Measurements from ENCODE around the gene MAPK1IP1L. TPM values are rescaled to one million over a fixed set of nuclear protein-coding genes. Genes with fewer than 3 reads are reported as not detected.
"Not testable (repeated sequence)": the region's sequence is repeated elsewhere in the genome, so short reads cannot be mapped to it uniquely, and the experiment has no call there.

MAPK1IP1L gene
- total RNA-seq, 2 experiments from 2014 or later, result 85.5 to 89.1 TPM

DNA sequence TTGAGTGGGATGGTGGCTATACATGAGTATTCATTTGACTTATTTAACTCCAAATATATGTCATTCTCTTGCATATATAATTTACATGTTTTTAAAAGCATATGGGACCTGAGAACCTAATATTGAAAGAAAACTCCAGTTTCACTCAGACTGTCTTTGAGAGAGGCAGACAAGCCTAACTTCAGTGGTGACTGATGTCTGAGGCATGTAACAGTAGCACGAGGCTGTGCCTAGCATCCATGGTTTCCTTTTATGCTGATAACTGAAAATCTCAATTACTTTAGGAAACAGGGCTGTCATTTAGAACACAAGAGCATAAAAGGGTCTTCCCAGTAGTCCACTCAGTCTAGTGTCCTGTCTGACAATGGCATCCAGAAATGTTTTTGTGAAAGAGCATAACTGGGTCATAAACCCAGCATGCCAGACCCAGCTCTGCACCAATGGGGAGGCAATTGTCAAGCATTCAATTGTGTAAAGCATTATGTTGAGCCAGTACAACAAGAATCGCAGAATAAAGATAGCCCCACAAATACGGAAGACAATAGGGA lies 24.3 kb downstream of the MAPK1IP1L start:
- H3K27ac Mint-ChIP-seq, result no peak overlapping the region
- H3K36me3 Mint-ChIP-seq, result no peaks in the 10 kb centered on the region
- POLR2A ChIA-PET, result no interaction called here
- no peak overlapping the region for H3K4me3 Mint-ChIP-seq
- DNase-seq, result no peak
- intact Hi-C loops (cut with micrococcal nuclease), result loop anchor here (2.0 to 10.0 kb wide), 2 partner anchors 23 to 199 kb away; partner anchors contain the start of gene FBXO34
- CTCF ChIA-PET, result interaction anchor here (1.2 kb wide), 1 partner anchor 24 kb away, joined by 5 read pairs; the partner anchor contains the start of gene MAPK1IP1L
- peaks cover 43% of the 10 kb centered on the region for H3K4me1 Mint-ChIP-seq (ENCODE audit: low read depth)
- no peaks in the 10 kb centered on the region for H3K27me3 Mint-ChIP-seq
- H3K9me3 Mint-ChIP-seq, result no peaks in the 10 kb centered on the region

DNA sequence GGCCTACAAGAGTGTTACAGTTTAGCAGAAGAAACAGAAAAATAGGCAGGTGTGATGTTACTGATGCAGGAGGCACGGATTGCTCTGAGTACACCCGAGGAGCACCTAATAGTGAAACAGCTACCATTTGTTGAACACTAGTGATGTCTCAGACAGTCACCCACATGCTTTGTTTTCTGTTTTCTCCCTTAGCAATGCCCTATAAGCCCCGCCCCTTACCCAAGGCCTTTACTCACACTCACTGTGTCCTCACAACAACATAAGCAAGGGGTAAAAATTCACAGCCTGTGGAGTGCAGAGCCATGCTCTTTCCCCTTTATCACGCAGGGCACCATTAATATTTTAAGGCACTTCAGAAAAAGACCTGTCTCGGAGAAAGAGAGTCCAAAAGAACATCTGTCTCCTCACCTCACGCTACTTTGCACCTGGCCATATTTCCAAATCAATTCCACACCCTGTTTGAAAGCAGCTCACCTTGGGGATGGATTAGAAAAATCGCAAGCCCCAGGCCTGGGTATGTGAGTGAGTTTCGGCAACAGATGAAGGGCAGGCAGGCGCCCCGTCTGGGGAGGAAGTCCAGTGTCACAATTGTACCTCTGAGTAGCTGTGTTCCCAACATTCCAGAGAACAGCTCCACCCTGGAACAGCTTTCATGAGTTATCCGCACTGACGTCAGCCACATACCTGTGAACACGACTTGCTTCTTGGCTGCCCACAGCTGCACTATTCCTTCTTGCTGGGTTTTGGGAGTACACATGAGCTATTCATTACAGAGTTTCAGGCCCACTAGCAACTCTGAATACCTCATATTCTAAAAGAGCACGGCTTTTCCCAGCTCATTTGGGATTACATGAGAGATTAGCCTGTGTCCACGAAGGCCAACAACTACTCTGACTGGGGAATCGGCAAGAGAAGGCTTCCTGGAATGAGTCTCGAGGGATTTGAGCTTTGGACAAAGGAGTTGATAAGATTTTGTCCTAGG lies 26.0 kb downstream of the MAPK1IP1L start:
- H3K36me3 Mint-ChIP-seq, result no peaks in the 10 kb centered on the region
- H3K9me3 Mint-ChIP-seq, result no peaks in the 10 kb centered on the region
- peak; percentile 56 for DNase-seq
- ChIA-PET POLR2A (interaction anchor here (0.6 to 1.6 kb wide), 3 partner anchors 26 to 470 kb away, joined by 3 to 5 read pairs (median 3); partner anchors contain the start of gene MAPK1IP1L), CTCF (interaction anchor here (0.6 to 1.8 kb wide), 3 partner anchors 26 to 113 kb away, joined by 3 to 11 read pairs (median 3); partner anchors contain the start of genes DLGAP5 and MAPK1IP1L)
- no peaks in the 10 kb centered on the region for H3K27me3 Mint-ChIP-seq
- intact Hi-C loops (cut with micrococcal nuclease), result loop anchor here (10.0 kb wide), 1 partner anchor 197 kb away; the partner anchor contains the start of gene FBXO34
- H3K27ac Mint-ChIP-seq, result no peak overlapping the region
- peaks cover 27% of the 10 kb centered on the region for H3K4me1 Mint-ChIP-seq (ENCODE audit: low read depth)
- no peak overlapping the region for H3K4me3 Mint-ChIP-seq

GRCh38 chr14:55079961-55080360 lies 28.5 kb downstream of the MAPK1IP1L start:
- intact Hi-C loops (cut with micrococcal nuclease), result loop anchor here (10.0 kb wide), 1 partner anchor 195 kb away; the partner anchor contains the start of gene FBXO34
- DNase-seq, H3K27me3 Mint-ChIP-seq, H3K4me3 Mint-ChIP-seq, POLR2A ChIA-PET, H3K36me3 Mint-ChIP-seq, H3K9me3 Mint-ChIP-seq, H3K27ac Mint-ChIP-seq: not testable (repeated sequence)
- CTCF ChIA-PET, result interaction anchor here (0.9 to 1.5 kb wide), 3 partner anchors 8 to 79 kb away, joined by 3 to 5 read pairs (median 3); no protein-coding TSS in a partner anchor
- H3K4me1 Mint-ChIP-seq (ENCODE audit: low read depth), result peaks cover 12% of the 10 kb centered on the region

DNA sequence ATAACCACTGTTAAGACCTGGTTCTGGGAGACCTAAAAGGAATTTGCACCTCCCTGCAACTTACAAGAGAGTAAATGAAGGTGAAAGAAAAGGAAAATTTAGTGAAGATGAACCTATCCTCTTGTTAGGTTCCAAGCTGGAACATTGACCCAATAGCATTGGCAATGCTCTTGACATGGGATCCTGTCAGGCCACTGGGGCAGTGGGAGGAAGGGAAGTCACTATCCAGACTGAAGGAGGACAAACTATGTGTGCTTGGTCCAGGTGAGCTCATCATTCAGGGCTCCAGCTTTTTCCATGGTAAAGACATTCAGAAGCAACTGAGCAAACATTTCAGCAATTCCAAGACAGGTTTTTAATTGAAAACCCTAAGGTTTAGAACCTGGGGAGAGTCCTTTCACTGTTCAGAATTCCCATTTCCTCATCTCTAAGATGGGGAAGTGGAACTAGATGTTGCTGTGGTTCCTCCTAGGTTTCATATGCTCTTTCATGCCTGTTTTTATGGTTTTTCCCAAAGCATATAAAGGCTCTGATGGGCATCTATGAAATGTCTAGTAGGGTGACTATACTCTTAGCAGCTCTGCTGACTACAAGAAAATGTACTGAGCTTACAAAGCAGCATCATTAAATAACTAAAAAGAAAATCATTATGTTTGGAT lies 33.1 kb downstream of the MAPK1IP1L start:
- POLR2A ChIA-PET, result no interaction called here
- CTCF ChIA-PET, result no interaction called here
- intact Hi-C loops (cut with micrococcal nuclease), result loop anchor here (5.0 kb wide), 2 partner anchors 43 to 348 kb away; partner anchors contain the start of gene LGALS3
- H3K27me3 Mint-ChIP-seq, result no peaks in the 10 kb centered on the region
- H3K4me3 Mint-ChIP-seq, result no peak overlapping the region
- H3K36me3 Mint-ChIP-seq, result no peaks in the 10 kb centered on the region
- H3K9me3 Mint-ChIP-seq, result no peaks in the 10 kb centered on the region
- no peak for DNase-seq
- peaks cover 2% of the 10 kb centered on the region for H3K4me1 Mint-ChIP-seq (ENCODE audit: low read depth)
- H3K27ac Mint-ChIP-seq, result no peak overlapping the region

GRCh38 chr14:55085060-55085660 lies 33.7 kb downstream of the MAPK1IP1L start:
- no peaks in the 10 kb centered on the region for H3K9me3 Mint-ChIP-seq
- no peak for DNase-seq
- H3K27me3 Mint-ChIP-seq, result no peaks in the 10 kb centered on the region
- intact Hi-C loops (cut with micrococcal nuclease), result loop anchor here (5.0 kb wide), 2 partner anchors 42 to 347 kb away; partner anchors contain the start of gene LGALS3
- peaks cover 3% of the 10 kb centered on the region for H3K4me1 Mint-ChIP-seq (ENCODE audit: low read depth)
- POLR2A ChIA-PET, result no interaction called here
- CTCF ChIA-PET, result no interaction called here
- no peak overlapping the region for H3K4me3 Mint-ChIP-seq
- no peaks in the 10 kb centered on the region for H3K36me3 Mint-ChIP-seq
- H3K27ac Mint-ChIP-seq, result no peak overlapping the region

- POLR2A ChIA-PET, result no interaction called here
- no peak overlapping the region for H3K4me3 Mint-ChIP-seq
- no peaks in the 10 kb centered on the region for H3K9me3 Mint-ChIP-seq
These were observed 35.5 kb downstream of the MAPK1IP1L start for GRCh38 chr14:55086938-55087337.

DNA sequence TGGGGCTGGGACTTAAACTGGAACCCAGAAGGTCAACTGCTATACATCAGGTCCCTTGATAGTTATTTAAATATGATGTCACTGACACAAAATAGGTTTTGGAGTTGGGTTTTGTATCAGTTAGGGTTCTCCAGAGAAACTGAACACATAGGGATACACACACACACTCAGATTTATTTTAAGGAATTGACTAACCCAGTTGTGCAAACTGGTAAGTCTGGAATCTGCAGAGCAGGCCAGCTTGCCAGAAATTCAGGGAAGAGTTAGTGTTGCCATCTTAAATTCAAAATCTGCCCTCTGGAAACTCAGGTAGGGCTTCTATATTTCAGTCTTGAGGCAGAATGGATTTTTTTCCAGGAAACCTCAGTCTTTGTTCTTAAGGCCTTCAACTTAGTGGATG lies 36.9 kb downstream of the MAPK1IP1L start:
- CTCF ChIA-PET, result interaction anchor here (0.7 to 4.5 kb wide), 5 partner anchors 9 to 71 kb away, joined by 3 to 81 read pairs (median 3); no protein-coding TSS in a partner anchor
- Mint-ChIP-seq H3K9me3 (no peaks in the 10 kb centered on the region), H3K4me1 (ENCODE audit: low read depth) (peaks cover 3% of the 10 kb centered on the region), H3K27ac (no peak overlapping the region), H3K27me3 (no peaks in the 10 kb centered on the region), H3K36me3 (no peaks in the 10 kb centered on the region), H3K4me3 (no peak overlapping the region)
- intact Hi-C loops (cut with micrococcal nuclease), result loop anchor here (5.0 kb wide), 2 partner anchors 39 to 344 kb away; partner anchors contain the start of gene LGALS3
- POLR2A ChIA-PET, result no interaction called here
- no peak for DNase-seq

More at GRCh38 chr14:55086938-55087337, 35.5 kb downstream of the MAPK1IP1L start:
- H3K36me3 Mint-ChIP-seq, result no peaks in the 10 kb centered on the region
- no peak overlapping the region for H3K27ac Mint-ChIP-seq
- no peak for DNase-seq
- H3K27me3 Mint-ChIP-seq, result no peaks in the 10 kb centered on the region
- CTCF ChIA-PET, result interaction anchor here (1.3 to 4.5 kb wide), 3 partner anchors 15 to 72 kb away, joined by 4 to 81 read pairs (median 4); partner anchors contain the start of gene MAPK1IP1L
- H3K4me1 Mint-ChIP-seq (ENCODE audit: low read depth), result peaks cover 3% of the 10 kb centered on the region
- intact Hi-C loops (cut with micrococcal nuclease), result loop anchor here (5.0 kb wide), 2 partner anchors 40 to 345 kb away; partner anchors contain the start of gene LGALS3

DNA sequence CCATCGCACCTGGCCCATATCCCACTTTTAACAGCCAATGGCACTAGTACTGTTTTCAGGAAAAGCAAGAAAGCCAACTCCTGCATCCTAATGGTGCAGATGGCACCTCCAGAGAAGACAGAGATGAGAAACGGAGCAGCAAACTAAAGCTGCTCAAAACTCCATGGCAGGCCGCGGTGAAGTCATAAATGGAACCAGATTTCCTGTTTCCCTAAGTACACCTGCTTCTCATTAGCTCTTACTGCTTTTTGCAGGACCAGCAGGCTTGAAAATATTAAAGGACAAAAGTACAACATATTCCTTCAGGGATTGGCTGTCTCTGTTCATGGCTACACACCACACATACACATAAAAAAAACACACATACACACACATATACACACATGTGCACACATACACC lies 40.9 kb downstream of the MAPK1IP1L start:
- intact Hi-C loops (cut with micrococcal nuclease), result no loop called here
- no peak overlapping the region for H3K27ac Mint-ChIP-seq
- ChIA-PET CTCF (interaction anchor here (1.0 to 2.6 kb wide), 5 partner anchors 16 to 69 kb away, joined by 3 to 16 read pairs (median 3); no protein-coding TSS in a partner anchor), POLR2A (no interaction called here)
- no peaks in the 10 kb centered on the region for H3K9me3 Mint-ChIP-seq
- no peaks in the 10 kb centered on the region for H3K27me3 Mint-ChIP-seq
- no peak for DNase-seq
- H3K36me3 Mint-ChIP-seq, result no peaks in the 10 kb centered on the region
- no peak overlapping the region for H3K4me3 Mint-ChIP-seq
- H3K4me1 Mint-ChIP-seq (ENCODE audit: low read depth), result peaks cover 10% of the 10 kb centered on the region

DNA sequence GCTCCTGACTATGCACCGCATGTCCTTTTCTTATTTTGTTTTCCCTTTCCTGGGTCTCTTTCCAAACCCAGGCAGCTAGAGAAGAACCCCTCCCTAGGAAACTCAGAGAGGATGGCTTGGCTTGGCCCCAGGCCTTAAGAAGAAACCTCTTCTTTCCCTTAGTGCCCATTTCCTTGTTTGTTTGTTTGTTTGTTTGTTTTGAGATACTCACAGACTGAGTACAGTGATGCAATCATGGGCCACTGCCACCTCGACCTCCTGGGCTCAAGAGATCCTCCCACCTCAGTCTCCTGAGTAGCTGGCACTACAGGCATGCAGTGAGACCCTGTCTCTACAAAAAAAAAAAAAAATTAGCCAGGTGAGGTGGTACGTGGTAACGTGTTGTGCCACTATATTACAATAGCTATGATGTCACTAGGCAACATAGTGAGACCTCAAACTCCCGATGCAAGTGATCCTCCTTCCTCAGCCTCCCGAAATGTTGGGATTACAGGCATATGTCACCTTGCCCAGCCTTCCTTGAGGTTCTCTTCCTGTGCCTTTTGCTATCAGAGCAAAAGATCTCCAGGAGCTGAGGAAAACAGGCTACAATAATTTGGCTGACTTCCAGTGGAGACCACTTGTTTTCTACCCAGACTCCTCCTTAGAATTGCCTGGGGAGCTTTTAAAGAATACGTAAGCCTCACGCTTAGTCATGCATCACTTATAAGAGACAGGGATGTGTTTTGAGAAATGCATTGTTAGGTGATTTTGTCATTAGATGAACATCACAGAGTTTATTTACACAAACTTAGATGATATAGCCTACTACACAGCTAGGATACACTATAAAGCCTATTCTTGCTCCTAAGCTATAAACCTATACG lies 43.1 kb downstream of the MAPK1IP1L start:
- POLR2A ChIA-PET, result interaction anchor here (0.6 kb wide), 1 partner anchor 48 kb away, joined by 7 read pairs; no protein-coding TSS in a partner anchor
- no peaks in the 10 kb centered on the region for H3K36me3 Mint-ChIP-seq
- CTCF ChIA-PET, result interaction anchor here (0.7 to 2.4 kb wide), 4 partner anchors 22 to 66 kb away, joined by 3 to 7 read pairs (median 3); partner anchors contain the start of gene LGALS3
- H3K27ac Mint-ChIP-seq, result no peak overlapping the region
- H3K27me3 Mint-ChIP-seq, result no peaks in the 10 kb centered on the region
- no peak for DNase-seq
- H3K9me3 Mint-ChIP-seq, result no peaks in the 10 kb centered on the region
- intact Hi-C loops (cut with micrococcal nuclease), result loop anchor here (5.0 kb wide), 2 partner anchors 42 to 278 kb away; partner anchors contain the start of gene MAPK1IP1L
- H3K4me1 Mint-ChIP-seq (ENCODE audit: low read depth), result peaks cover 25% of the 10 kb centered on the region
- no peak overlapping the region for H3K4me3 Mint-ChIP-seq

GRCh38 chr14:55097881-55098560 lies 46.6 kb downstream of the MAPK1IP1L start:
- DNase-seq, result peak; percentile 79
- peak overlapping the region; percentile 35 for H3K27ac Mint-ChIP-seq
- POLR2A ChIA-PET, result interaction anchor here (0.7 to 1.7 kb wide), 4 partner anchors 10 to 59 kb away, joined by 3 to 8 read pairs (median 4); partner anchors contain the start of gene MAPK1IP1L
- intact Hi-C loops (cut with micrococcal nuclease), result loop anchor here (1.0 to 5.0 kb wide), 4 partner anchors 23 to 274 kb away; partner anchors contain the start of genes DLGAP5 and MAPK1IP1L
- H3K9me3 Mint-ChIP-seq, result no peaks in the 10 kb centered on the region
- no peaks in the 10 kb centered on the region for H3K27me3 Mint-ChIP-seq
- H3K4me3 Mint-ChIP-seq, result no peak overlapping the region
- H3K4me1 Mint-ChIP-seq (ENCODE audit: low read depth), result peaks cover 38% of the 10 kb centered on the region
- H3K36me3 Mint-ChIP-seq, result no peaks in the 10 kb centered on the region
- CTCF ChIA-PET, result interaction anchor here (0.6 to 1.6 kb wide), 7 partner anchors 8 to 348 kb away, joined by 3 to 5 read pairs (median 3); no protein-coding TSS in a partner anchor

Measured in activated CD4-positive, alpha-beta memory T cell treated with anti-CD3 and anti-CD28 coated beads for 36 hours (primary cell).